C4-2B (cell line): ENCODE results near the gene SLC9A6.

Source experiments
- CTCF ChIP-seq: fragments of 450-650 bp; conservative IDR thresholded peaks from 2 replicates; pipeline ENCODE4 v1.5.1; 2017; ENCODE audit warnings: mild to moderate bottlenecking
- ZFX ChIP-seq: fragments of 450-650 bp; IDR thresholded peaks from 2 replicates; pipeline ENCODE4 v1.6.1; 2017

- TF ChIP-seq CTCF: no peak
- TF ChIP-seq ZFX: no peak
Measured at GRCh38 chrX:136032370-136032769, 47.1 kb downstream of the SLC9A6 start.
